Loucy (cell line): ENCODE data around the gene THPO.

Experiments used
- H2AFZ ChIP-seq: fragments of 200-600 bp; sonication (generic); 2 replicates; pipeline ENCODE4 v1.6.0; 2016; ENCODE audit warnings: antibody characterized with exemption, mild to moderate bottlenecking, low read length, moderate library complexity
- H3F3A ChIP-seq: fragments of 200-600 bp; 2 replicates; pipeline ENCODE4 v1.6.0; 2016; ENCODE audit warnings: antibody characterized with exemption, low read depth, mild to moderate bottlenecking
- H3K27me3 ChIP-seq: fragments of 200-600 bp; sonication (generic); 2 replicates; pipeline ENCODE4 v1.6.1; 2014; ENCODE audit warnings: low read length, mild to moderate bottlenecking; ENCODE audit not compliant: insufficient read depth, poor library complexity, severe bottlenecking
- H3K36me3 ChIP-seq: fragments of 200-600 bp; sonication (generic); 2 replicates; pipeline ENCODE4 v1.6.1; 2016; ENCODE audit warnings: low read length; ENCODE audit not compliant: insufficient read depth
- H3K4me1 ChIP-seq: fragments of 200-600 bp; sonication (generic); 2 replicates; pipeline ENCODE4 v1.5.1; 2014; ENCODE audit warnings: low read length, mild to moderate bottlenecking; ENCODE audit not compliant: insufficient read depth, poor library complexity, severe bottlenecking
- H3K4me2 ChIP-seq: fragments of 200-600 bp; sonication (generic); 2 replicates; pipeline ENCODE4 v1.6.0; 2014; ENCODE audit warnings: antibody characterized with exemption, low read length, low read depth, mild to moderate bottlenecking; ENCODE audit not compliant: poor library complexity, severe bottlenecking
- H3K4me3 ChIP-seq: fragments of 200-600 bp; sonication (generic); 2 replicates; pipeline ENCODE4 v1.5.1; 2014; ENCODE audit warnings: low read length, mild to moderate bottlenecking, mixed read lengths; ENCODE audit not compliant: poor library complexity, severe bottlenecking
- H3K79me2 ChIP-seq: fragments of 200-600 bp; sonication (generic); 2 replicates; pipeline ENCODE4 v1.6.1; 2014; ENCODE audit warnings: low read length; ENCODE audit not compliant: insufficient read depth
- H3K9ac ChIP-seq: fragments of 200-600 bp; sonication (generic); 2 replicates; pipeline ENCODE4 v1.6.0; 2014; ENCODE audit warnings: mild to moderate bottlenecking, low read depth, low read length, moderate library complexity; ENCODE audit not compliant: poor library complexity, severe bottlenecking
- H3K9me2 ChIP-seq: fragments of 200-600 bp; sonication (generic); replicated peaks from 2 replicates; pipeline ENCODE4 v1.6.1; 2016; ENCODE audit warnings: low read depth, low read length, mixed read lengths
- H3K9me3 ChIP-seq: fragments of 200-600 bp; sonication (generic); 2 replicates; pipeline ENCODE4 v1.6.1; 2014; ENCODE audit warnings: mild to moderate bottlenecking, antibody characterized with exemption, low read length, low read depth; ENCODE audit not compliant: insufficient read depth
- H4K20me1 ChIP-seq: fragments of 200-600 bp; sonication (generic); 2 replicates; pipeline ENCODE4 v1.6.0; 2014; ENCODE audit warnings: antibody characterized with exemption, low read length, mild to moderate bottlenecking; ENCODE audit not compliant: insufficient read depth, poor library complexity, severe bottlenecking
- CTCF ChIP-seq: fragments of 200-600 bp; sonication (generic); conservative IDR thresholded peaks from 2 replicates; pipeline ENCODE4 v1.5.1; 2014; ENCODE audit warnings: mild to moderate bottlenecking, antibody characterized with exemption, low read length
- EZH2phosphoT487 ChIP-seq: fragments of 200-600 bp; IDR thresholded peaks from 2 replicates; pipeline ENCODE4 v1.6.1; 2018; ENCODE audit warnings: antibody characterized with exemption, mild to moderate bottlenecking, moderate library complexity, borderline replicate concordance

THPO gene

GRCh38 chr3:184405075-184406030 lies 27.3 kb upstream of the THPO start:
- no peaks in the 10 kb centered on the region for H3K9me2 ChIP-seq
- H2AFZ ChIP-seq: no peak overlapping the region
- no peaks in the 10 kb centered on the region for H3K36me3 ChIP-seq
- H3K4me2 ChIP-seq: no peak overlapping the region
- no peak for TF ChIP-seq EZH2phosphoT487
- TF ChIP-seq CTCF: no peak
- H3F3A ChIP-seq: no peaks in the 10 kb centered on the region
- no peaks in the 10 kb centered on the region for H3K27me3 ChIP-seq
- no peaks in the 10 kb centered on the region for H4K20me1 ChIP-seq
- no peak overlapping the region for H3K4me3 ChIP-seq
- no peak overlapping the region for H3K9ac ChIP-seq
- H3K79me2 ChIP-seq: no peaks in the 10 kb centered on the region
- no peaks in the 10 kb centered on the region for H3K9me3 ChIP-seq
- H3K4me1 ChIP-seq: no peaks in the 10 kb centered on the region

GRCh38 chr3:184399410-184399809 lies 21.4 kb upstream of the THPO start:
- no peak for TF ChIP-seq CTCF
- TF ChIP-seq EZH2phosphoT487: no peak
- no peaks in the 10 kb centered on the region for H3K79me2 ChIP-seq
- H2AFZ ChIP-seq: no peak overlapping the region
- no peaks in the 10 kb centered on the region for H3K27me3 ChIP-seq
- no peaks in the 10 kb centered on the region for H4K20me1 ChIP-seq
- H3K4me2 ChIP-seq: no peak overlapping the region
- no peaks in the 10 kb centered on the region for H3F3A ChIP-seq
- no peaks in the 10 kb centered on the region for H3K4me1 ChIP-seq
- H3K4me3 ChIP-seq: no peak overlapping the region
- H3K9ac ChIP-seq: no peak overlapping the region
- H3K9me3 ChIP-seq: no peaks in the 10 kb centered on the region
- H3K36me3 ChIP-seq: no peaks in the 10 kb centered on the region
- H3K9me2 ChIP-seq: no peaks in the 10 kb centered on the region

- no peaks in the 10 kb centered on the region for H3K9me2 ChIP-seq
- H3K27me3 ChIP-seq: no peaks in the 10 kb centered on the region
- no peak overlapping the region for H3K4me2 ChIP-seq
- H2AFZ ChIP-seq: no peak overlapping the region
- H3K4me1 ChIP-seq: no peaks in the 10 kb centered on the region
- no peaks in the 10 kb centered on the region for H4K20me1 ChIP-seq
- H3K9ac ChIP-seq: no peak overlapping the region
- no peaks in the 10 kb centered on the region for H3K79me2 ChIP-seq
- H3F3A ChIP-seq: no peaks in the 10 kb centered on the region
- no peaks in the 10 kb centered on the region for H3K9me3 ChIP-seq
- TF ChIP-seq CTCF (no peak), EZH2phosphoT487 (no peak)
- no peak overlapping the region for H3K4me3 ChIP-seq
- H3K36me3 ChIP-seq: no peaks in the 10 kb centered on the region
These were observed 17.3 kb upstream of the THPO start for GRCh38 chr3:184395320-184395660.
